GM19193 (cell line): ENCODE measurements around the gene ACOT9.

Source experiments
- POLR2A ChIP-seq: IDR thresholded peaks from 4 replicates; pipeline ENCODE4 v1.6.1; 2011; ENCODE audit not compliant: insufficient read depth, insufficient read length; ENCODE audit errors: extremely low read depth

Gene ACOT9

DNA sequence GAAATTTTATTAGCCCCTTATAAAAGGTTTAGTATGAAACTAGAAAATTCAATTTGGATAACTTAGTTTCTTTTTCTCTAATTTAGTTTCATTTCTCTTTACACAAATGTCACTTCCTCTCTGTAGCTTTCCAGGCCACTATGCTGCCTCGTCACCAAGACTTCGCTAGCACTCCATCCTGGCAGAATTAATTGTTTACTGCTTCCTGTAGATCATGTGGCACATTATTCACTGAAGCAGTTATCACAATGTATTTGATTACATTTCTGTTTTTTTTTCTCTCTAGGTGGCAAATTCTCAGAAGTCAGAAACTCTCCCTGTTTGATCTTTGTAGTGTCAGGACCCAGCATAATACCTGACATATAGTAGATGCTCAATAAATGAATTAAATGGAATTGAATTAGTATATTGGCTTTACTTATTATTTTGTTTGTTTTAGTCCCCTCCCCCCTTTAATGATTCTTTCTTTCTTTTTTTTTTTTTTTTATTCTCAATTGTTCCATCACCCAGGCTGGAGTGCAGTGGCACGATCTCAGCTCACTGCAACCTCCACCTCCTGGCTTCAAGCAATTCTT is 30.6 kb upstream of the ACOT9 start:
- no peak for TF ChIP-seq POLR2A

DNA sequence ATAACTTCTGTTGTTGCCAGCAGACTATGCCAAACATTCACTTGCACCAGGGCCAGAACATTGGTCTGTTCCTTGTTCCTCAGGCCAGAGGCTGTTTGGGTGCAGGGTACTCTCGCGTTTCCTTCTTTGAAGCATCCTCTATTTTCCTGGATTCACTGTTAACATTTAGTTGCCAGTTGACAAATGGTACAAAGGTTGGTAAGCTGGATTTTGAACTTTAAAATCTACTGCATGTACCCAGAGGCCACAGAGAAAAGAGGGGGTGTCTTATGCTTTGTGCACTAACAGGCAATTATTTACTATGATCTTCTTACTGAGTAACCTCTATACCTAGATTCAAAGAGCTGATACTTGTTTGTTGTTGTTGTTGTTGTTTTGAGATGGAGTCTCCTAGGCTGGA is 27.1 kb upstream of the ACOT9 start:
- no peak for TF ChIP-seq POLR2A

DNA sequence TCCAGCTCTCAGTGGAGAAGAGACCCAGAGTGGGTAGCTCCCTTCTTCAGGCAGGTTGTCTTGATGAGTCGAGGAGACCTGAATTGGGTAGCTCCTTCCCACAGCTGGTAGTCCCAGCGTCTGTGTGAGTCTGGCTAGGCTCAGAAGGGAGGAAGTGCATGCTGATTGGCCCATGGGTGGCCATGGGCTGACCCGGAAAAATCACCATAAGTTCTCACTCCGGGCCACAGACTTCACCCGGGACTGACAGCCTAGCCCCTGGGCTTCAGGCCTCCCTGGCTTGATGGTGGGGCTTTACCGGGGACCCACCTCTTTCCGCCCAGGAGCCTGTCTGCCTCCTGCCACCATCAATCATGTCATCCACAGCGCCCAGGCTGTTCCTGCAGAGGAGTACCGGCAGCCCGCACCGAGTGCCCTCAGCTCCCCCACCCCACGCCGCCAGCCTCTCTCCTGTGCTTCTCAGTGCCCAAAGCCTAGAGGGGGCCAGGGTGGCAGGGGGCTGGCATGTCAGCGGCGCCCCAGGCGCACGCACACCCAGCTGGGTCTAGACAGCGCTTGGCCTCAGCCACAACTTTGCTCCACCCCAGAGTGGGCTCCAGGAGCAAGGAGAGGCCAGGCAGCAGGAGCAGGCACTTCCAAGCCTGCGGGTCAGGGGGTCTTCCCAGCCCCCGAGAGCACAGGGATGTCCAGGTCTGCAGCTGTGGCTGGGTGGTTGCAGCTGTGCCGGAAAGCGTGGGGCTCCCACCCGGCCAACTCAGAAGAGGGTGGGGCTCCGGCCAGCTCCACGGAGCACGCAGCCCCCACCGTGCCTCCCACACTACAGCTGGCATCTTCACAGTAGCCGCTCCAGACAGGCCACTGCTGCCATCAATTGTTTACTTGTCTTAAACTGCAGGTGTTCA is 23.8 kb upstream of the ACOT9 start:
- no peak for TF ChIP-seq POLR2A

DNA sequence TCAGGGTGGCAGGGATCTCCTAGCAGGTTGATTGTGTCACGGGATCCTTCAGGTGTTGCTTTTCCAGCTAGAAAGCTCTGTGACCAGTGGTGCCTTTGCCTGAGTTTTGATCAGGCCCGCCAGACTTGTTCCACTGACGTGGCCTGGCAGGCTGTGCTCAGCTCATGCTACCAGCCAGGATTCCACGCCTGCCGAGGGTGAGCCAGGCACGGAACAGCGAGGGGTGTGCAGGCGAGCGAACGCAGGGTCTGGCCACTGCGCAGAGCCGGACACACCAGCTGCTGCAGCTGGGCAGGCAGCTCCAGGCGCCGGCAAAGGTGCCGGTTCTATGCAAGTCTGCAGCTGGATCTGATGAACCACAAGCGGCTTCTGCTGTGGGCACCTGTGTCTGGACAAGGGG is 22.8 kb upstream of the ACOT9 start:
- TF ChIP-seq POLR2A = no peak

DNA sequence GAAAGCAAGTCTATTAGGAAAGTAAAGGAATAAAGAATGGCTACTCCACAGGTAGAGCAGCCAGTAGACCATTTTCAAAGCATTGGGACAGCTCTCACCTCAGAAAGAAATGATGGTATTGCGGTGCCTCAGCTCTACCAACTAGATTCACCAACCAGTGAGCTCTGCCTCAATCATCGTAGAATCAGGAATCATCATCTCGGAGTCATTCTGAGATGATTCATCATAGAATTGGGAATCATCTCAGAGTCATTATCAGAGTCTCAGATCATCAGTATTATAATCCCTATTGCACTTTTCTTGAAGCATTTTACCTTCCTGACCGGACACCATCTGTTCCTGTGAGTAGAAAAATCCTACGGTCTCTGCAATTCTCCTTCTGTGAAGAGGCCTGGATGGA is 22.4 kb upstream of the ACOT9 start:
- no peak for TF ChIP-seq POLR2A

DNA sequence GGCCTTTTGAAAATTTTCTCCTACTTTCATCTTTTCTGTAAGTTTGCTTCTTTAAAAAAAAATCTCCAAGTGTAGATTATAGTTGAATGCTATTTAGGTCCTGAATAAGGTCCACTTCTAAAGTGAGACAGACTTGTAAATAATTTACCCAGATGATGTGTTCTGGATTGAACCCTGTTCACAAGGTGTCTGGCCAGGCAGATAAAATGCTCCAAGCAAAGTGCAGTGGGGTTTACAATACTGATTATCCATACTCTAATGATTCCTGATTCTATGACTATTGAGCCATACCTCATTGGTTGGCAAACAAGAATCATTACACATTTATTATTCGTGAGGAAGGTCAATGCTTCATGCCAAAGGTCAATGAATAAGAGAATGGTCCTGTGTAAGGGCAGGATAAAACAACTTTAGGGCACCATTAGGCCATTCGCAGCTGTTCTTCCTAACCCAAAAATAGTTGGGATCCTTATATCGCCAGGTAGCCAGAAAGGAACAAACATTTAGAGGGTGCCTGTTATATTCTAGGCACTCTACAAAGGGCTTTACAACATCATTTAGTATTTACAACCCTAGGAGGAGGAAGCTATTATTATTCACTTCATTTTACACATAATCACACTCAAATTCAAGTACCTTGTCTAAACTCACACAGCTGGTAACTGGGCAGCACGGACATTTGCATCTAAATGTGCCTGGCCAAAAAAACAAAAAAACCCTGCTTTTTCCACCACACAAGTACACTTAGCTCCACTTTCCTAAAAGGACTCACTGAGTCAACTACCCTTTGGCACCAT is 21.3 kb upstream of the ACOT9 start:
- no peak for TF ChIP-seq POLR2A

DNA sequence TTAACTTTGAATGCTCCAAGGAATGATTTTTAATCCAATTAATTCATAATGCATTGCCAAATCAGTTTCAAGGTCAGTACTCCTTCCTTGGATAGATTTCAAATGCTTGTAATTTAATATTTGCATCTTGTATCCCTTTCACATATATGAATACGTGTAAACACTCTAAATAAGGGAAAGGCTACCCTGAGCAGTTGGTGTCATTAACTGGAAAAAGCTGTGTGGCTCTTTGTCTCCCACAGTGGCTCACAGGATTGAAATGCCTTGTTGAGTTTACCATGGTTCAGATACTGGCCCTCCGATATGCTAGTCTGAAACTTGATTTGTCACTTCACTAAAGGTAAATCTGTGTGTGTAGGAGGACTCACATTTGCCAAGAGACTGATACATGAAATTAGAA is 16.7 kb upstream of the ACOT9 start:
- no peak for TF ChIP-seq POLR2A

DNA sequence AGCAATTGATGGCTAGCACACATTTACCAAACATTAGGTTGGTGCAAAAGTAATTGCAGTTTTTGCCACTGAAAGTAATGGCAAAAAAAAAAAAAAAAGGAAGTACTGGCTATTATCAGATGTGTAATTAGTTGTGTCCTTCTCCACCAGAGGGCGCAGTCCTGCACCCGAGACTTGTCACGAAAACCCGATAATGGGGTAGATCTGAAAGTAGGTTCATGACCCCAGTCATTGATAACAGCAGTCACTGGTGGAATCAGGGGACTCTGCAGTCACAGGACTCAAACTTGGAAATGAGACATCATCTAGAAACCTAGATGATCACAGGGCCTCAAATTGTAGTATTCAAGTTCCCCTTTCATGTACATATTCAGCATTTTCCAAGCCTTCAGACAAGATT is 13.1 kb upstream of the ACOT9 start:
- TF ChIP-seq POLR2A = no peak

DNA sequence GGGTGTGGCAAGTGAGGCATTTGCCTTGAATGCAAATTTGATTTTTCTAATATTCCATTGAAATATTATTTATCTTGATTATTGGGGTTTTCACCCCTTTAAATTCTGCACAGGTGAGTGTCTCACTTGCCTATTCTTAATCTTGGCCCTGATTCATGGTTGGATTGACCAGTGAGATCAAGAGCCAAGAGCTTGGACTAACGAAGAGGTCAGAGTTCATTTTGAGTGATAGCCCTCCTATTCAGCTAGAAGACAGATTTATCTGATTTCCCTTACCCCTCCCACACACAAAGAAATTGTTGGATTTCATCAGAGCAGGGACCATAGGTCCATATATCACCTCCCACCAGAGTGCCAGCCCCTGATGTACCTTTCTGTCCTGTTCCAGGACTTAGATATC is 11.6 kb upstream of the ACOT9 start:
- no peak for TF ChIP-seq POLR2A

DNA sequence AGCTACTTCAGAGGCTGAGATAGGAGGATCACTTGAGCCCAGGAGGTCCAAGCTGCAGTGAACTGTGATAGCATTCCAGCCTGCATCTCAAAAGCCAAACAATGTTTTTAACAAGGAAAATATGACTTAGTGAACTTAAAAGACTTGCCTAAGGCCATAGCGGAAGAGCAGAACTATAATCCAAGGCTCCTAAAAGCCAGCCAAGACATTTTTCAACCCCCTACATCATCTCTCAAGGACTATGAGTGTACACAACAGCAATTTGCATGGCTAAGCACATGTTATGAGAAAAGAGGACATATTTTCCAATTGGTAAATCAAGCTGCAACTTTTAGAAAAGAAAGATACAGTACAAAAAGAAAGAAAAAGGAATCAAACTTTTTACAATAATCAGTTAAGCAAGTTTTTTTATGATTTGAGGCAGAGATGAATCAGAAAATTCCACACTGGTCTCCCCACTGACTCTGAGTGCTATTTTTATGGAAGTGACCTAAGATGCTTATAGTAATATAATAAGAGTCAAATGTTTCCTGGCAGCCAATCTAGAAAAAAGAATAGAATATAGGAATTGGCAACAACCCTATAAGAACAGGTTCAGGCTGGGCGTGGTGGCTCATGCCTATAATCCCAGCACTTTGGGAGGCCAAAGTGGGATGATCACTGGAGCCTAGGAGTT is 9.8 kb upstream of the ACOT9 start:
- TF ChIP-seq POLR2A = no peak

DNA sequence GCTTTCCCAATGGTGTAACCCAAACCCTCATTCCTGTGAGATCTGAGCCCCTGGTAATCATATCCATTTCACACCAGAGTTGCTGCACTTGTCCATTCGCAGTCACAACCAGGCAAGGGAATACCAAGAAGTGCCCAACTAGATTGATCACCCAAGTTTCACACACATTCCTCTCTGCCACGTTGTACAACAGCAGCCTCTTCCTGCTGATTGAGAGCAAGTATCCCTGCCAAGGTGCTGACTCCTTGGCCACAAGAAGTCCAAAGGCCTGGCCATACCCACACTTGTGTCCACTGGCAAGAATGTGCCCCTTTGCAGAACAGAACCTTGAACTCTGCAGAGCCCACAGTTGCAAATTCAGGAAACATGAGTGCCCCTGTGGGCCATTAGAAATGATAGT is 6.5 kb upstream of the ACOT9 start:
- no peak for TF ChIP-seq POLR2A

DNA sequence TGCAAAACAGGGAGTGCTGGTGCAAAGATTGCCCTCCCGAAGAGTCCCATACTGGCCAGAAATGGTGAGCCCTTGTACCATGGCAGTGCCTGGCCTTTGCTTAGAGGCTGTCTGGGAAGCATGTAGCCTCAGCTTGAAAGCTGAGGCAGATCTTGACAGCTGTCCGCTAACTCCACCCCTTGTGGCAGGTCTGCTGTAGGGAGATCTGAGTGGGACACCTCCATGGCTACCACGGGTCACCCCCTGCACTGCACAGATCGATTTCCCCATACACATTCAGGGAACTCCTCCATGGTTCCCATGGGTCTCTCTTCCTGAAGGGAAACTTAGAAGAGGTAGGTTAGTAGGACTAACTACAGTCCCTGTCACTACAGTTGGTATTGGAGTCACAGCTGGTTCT is 6.1 kb upstream of the ACOT9 start:
- no peak for TF ChIP-seq POLR2A

DNA sequence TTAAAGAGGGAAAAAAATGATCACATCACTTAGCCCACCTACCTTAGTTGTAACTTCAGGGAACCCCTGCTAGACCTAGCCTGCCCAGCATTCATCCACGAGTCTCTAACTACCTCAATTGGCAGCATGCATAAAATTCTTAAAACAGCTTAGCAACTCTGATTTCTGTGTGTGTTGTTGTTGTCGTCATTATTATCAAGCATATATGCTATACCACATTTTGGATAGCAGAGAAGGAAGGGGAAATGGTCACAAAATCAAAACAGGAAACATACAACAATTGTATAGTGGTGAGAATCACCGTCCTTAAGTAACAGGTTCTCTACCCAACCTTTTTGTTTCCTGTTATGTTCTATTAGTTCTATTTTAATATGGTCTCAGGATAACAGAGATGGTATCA is 2.7 kb upstream of the ACOT9 start:
- no peak for TF ChIP-seq POLR2A

DNA sequence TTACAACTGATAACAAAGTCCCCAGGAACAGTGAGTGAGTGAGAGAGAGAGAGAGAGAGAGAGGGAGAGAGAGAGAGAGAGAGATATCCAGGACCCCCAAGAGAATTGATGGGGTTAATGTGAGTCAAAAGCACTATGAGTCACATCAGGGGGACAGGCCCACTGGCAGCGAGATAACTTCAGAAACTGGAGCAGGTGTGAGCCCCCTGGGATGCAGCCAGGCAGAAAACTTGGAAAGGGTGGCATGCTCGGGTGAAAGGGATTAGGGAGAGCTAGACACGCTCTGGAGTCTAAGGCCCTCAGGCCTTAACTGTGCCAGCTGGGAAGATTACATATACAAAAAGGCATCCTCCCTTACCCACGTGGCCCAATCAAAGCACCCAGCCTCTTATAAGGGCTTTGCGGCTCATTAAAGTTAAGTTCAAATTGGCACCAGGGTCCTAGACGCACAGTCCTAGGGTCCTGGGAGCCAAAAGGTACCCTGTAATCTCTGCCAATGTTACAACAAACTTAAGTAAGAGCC is 841 bp downstream of the ACOT9 start:
- TF ChIP-seq POLR2A = no peak

DNA sequence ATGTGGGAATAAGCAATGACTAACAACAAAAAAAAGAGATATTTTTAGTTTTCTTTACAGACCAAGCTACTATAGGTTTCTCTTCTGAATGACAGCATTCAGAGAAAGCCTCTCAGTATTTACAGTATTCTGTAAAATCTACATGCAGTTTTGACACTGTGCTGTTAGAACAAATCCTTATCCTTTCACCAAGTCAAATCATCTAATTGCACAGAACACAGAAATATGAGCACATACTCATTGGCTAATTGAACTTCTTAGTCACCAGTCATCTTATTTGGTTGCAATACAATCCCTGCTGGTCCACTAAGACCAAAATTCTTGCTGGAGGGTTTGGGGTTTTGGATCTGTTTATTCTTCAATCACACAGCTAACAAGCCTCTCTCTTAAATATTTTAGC is 5.7 kb downstream of the ACOT9 start:
- TF ChIP-seq POLR2A = no peak
